Measurements from ENCODE around the gene C1orf105. TPM values are rescaled to one million over a fixed set of nuclear protein-coding genes. Genes with fewer than 3 reads are reported as not detected.

Gene C1orf105
- total RNA-seq, 2 experiments from 2014 or later = not detected

DNA sequence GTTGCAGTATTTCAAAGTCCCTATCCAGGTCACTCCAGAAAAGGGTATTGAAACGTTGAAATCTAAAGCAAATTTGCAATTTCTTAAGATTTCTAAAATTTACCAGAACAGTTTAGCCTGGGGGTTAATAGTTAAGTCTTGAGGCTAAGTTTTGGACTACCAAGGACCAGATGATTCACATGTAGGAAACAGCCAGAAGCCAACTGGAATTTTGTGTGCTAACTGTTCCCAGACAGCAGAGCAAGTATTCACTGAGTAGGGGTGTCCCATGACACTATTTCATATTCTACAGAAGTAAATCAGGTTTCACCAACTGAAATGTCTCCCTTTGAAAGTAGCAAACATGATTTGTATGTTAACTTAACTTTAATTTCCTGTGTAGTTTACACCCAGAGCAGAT, 11.5 kb upstream of the C1orf105 start:
- Mint-ChIP-seq H3K27ac (no peak overlapping the region), H3K4me3 (no peak overlapping the region), H3K4me1 (ENCODE audit: low read depth) (peaks cover 15% of the 10 kb centered on the region), H3K36me3 (peaks cover 4% of the 10 kb centered on the region), H3K27me3 (no peaks in the 10 kb centered on the region), H3K9me3 (no peaks in the 10 kb centered on the region)
- POLR2A ChIA-PET = no interaction called here
- CTCF ChIA-PET = interaction anchor here (1.0 to 1.3 kb wide), 2 partner anchors 9 to 407 kb away, joined by 3 to 6 read pairs; no protein-coding TSS in a partner anchor
- no peak for DNase-seq
- intact Hi-C loops (cut with micrococcal nuclease) = no loop called here

DNA sequence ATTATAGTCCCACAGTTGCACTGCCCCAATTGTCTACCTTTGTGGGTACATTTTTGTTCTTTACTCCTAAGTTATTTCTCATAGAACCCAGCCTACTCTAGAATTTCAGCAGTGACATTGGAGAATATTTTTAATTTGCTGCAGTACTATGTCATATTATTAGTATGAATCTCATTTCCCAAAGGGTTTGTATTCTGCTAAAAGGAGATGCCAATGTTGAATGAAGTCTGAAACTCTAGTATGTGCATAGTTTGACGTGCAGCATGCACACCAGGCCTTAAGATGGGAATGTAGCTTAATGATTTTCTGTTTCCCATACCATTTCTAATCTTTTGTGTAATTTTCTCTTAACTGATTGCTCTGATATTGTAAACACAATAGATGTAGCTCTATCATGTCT, 10.5 kb upstream of the C1orf105 start:
- Mint-ChIP-seq H3K9me3 (no peaks in the 10 kb centered on the region), H3K27me3 (no peaks in the 10 kb centered on the region), H3K27ac (no peak overlapping the region), H3K36me3 (peaks cover 4% of the 10 kb centered on the region), H3K4me3 (no peak overlapping the region), H3K4me1 (ENCODE audit: low read depth) (peaks cover 15% of the 10 kb centered on the region)
- ChIA-PET CTCF (interaction anchor here (0.7 to 2.0 kb wide), 3 partner anchors 10 to 425 kb away, joined by 3 to 10 read pairs (median 3); no protein-coding TSS in a partner anchor), POLR2A (no interaction called here)
- no peak for DNase-seq
- intact Hi-C loops (cut with micrococcal nuclease) = no loop called here

DNA sequence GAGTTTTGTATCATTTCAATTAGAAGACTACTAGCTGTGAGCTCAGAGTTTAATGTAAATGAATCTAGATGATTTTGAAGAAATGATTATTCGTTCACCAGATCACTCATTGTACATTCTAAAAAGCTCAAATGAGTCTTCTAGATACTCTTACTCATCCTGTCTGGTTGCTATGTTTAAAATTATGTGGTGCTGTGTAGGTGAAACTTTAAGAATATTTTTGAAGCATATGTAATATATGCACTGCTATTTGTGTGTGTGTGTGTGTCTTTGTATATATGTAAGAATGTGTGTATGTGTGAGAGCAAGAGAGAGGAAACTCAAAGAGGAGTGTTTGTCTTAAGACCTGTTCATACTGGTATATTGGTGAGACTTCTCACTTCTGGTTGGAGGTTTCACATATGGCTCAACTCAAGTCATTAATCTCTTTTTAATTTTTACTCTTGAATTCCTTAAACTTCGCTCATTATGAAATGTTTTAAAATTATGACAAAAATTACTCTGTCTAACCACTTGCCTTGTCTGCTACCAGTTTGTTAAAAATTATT, 8.6 kb upstream of the C1orf105 start:
- POLR2A ChIA-PET = interaction anchor here (0.7 to 1.0 kb wide), 4 partner anchors 15 to 312 kb away, joined by 3 to 4 read pairs (median 3); no protein-coding TSS in a partner anchor

DNA sequence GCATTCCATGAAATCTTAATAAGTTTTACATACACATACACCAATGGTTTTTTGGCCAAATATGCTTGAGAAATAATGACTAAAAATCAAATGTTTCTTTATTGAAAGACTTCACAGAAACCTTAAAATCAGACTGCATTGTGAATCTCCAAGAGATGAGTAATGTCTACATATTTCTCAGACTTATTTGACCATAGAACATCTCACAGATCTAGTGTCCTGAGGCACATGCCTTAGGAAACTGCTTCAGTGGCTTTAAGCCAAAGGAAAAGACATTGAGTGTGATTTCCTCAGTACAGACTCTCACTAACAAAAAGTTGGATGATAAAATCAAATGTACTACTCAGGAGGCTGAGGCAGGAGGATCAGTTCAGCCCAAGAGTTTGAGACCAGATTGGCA, 6.2 kb upstream of the C1orf105 start:
- Mint-ChIP-seq H3K27me3 (no peaks in the 10 kb centered on the region), H3K36me3 (peaks cover 4% of the 10 kb centered on the region), H3K4me3 (no peak overlapping the region), H3K4me1 (ENCODE audit: low read depth) (peaks cover 11% of the 10 kb centered on the region), H3K9me3 (no peaks in the 10 kb centered on the region), H3K27ac (no peak overlapping the region)
- DNase-seq = no peak
- intact Hi-C loops (cut with micrococcal nuclease) = no loop called here
- ChIA-PET CTCF (no interaction called here), POLR2A (no interaction called here)

More for the DNA sequence above, 8.6 kb upstream of the C1orf105 start:
- H3K9me3 Mint-ChIP-seq = no peaks in the 10 kb centered on the region
- no peak for DNase-seq
- CTCF ChIA-PET = interaction anchor here (0.6 to 2.0 kb wide), 8 partner anchors 12 to 853 kb away, joined by 3 to 10 read pairs (median 3); partner anchors contain the start of gene PIGC
- H3K27me3 Mint-ChIP-seq = no peaks in the 10 kb centered on the region
- H3K36me3 Mint-ChIP-seq = peaks cover 4% of the 10 kb centered on the region
- intact Hi-C loops (cut with micrococcal nuclease) = no loop called here
- no peak overlapping the region for H3K27ac Mint-ChIP-seq
- H3K4me1 Mint-ChIP-seq (ENCODE audit: low read depth) = peaks cover 11% of the 10 kb centered on the region
- H3K4me3 Mint-ChIP-seq = no peak overlapping the region

DNA sequence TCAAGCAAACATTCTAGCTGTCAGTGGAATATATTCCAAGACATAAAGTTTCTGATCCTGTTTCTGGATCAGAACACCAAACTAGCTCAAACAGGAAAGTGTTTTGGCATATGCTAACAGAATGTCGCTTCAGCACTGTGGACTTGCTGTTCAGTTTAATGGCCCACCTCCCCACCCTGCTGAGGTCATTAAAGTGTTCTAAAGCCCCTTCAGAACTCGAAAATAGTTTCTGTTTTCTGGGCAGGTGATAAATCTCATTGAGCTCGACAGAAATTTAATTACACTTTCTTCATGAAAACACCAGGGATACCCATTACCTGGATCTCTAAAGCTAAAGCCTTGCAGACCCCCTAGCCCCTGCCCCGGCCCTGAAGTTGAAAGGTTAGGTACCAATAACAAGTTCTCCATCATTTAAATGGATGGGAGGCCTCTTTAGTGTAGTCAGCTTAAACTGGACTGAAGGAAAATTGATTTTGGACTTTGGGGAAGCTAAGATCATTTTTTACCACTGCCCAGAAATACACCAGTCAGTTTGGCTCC, 3.9 kb upstream of the C1orf105 start:
- Mint-ChIP-seq H3K4me1 (ENCODE audit: low read depth) (peaks cover 8% of the 10 kb centered on the region), H3K9me3 (no peaks in the 10 kb centered on the region), H3K27me3 (no peaks in the 10 kb centered on the region), H3K27ac (no peak overlapping the region), H3K36me3 (peaks cover 4% of the 10 kb centered on the region), H3K4me3 (no peak overlapping the region)
- POLR2A ChIA-PET = no interaction called here
- CTCF ChIA-PET = interaction anchor here (0.6 to 1.5 kb wide), 5 partner anchors 17 to 977 kb away, joined by 3 to 6 read pairs (median 3); no protein-coding TSS in a partner anchor
- intact Hi-C loops (cut with micrococcal nuclease) = no loop called here
- no peak for DNase-seq

DNA sequence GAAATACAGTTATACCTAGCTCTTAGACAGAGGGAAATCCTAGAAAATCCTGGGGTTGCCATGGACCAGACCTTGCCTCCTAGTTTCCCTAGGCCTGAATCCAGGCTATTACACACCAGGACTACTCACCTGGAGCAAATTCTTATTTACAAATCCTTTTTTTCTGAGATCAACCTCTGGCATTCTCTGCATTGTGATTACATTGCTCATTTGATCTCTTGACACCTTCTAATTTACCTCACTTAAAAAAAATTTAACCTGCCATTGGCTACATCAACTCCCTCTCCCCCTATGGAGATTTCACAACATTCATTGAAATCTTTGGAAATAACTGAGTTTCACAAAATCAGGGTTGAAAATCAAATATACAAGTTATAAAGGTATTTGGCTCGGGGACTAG, 2.9 kb upstream of the C1orf105 start:
- Mint-ChIP-seq H3K9me3 (no peaks in the 10 kb centered on the region), H3K27me3 (no peaks in the 10 kb centered on the region), H3K36me3 (peaks cover 4% of the 10 kb centered on the region), H3K4me3 (no peak overlapping the region), H3K4me1 (ENCODE audit: low read depth) (no peaks in the 10 kb centered on the region), H3K27ac (no peak overlapping the region)
- ChIA-PET POLR2A (interaction anchor here (1.6 kb wide), 1 partner anchor 9 kb away, joined by 3 read pairs; no protein-coding TSS in a partner anchor), CTCF (interaction anchor here (1.0 to 1.5 kb wide), 2 partner anchors 11 to 18 kb away, joined by 3 read pairs; no protein-coding TSS in a partner anchor)
- intact Hi-C loops (cut with micrococcal nuclease) = no loop called here
- no peak for DNase-seq

DNA sequence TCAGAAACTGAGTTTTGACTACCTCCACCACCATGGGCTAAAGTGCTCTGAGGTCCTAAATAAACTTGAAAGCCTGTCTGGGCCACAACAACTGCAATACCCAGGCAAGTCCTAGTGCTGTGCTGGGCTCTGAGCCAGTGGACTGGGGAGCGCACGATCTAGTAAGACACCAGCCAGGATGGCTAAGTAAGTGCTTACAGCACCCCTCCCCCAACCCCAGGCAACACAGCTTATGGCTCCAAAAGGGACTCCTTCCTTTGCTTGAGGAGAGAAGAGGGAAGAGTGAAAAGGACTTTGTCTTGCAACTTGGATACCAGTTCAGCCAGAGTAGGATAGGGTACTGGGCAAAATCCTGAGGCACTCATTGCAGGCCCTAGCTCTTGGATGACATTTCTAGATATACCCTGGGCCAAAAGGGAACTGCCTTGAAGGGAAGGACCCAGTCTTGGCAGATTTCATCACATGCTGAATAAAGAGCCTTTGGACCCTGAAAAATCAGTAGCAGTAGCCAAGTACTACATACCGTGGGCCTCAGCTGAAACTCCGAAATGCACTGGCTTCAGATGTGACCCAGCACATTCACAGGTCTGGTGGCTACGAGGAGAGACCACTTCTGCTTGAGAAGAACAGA, 1.6 kb downstream of the C1orf105 start:
- CTCF ChIA-PET = no interaction called here
- H3K27me3 Mint-ChIP-seq = no peaks in the 10 kb centered on the region

DNA sequence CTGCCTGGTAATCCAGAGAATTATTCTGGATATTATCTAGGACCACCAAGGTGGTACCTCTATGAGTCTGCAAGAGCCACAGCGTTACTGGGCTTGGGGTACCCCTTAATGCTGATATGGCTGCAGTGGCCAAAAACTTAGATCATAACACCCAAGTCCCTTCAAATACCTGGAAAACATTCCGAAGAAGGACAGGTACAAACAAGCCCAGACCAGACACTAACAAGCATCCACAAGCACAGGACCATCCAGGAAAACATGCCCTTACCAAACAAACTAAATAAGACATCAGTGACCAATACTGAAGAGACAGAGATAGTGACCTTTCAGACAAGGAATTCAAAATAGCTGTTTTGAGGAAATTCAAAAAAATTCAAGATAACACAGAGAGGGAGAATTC, 2.9 kb downstream of the C1orf105 start:
- ChIA-PET POLR2A (no interaction called here), CTCF (no interaction called here)
- Mint-ChIP-seq H3K4me1 (ENCODE audit: low read depth) (no peaks in the 10 kb centered on the region), H3K27me3 (no peaks in the 10 kb centered on the region), H3K9me3 (no peaks in the 10 kb centered on the region), H3K27ac (no peak overlapping the region), H3K36me3 (no peaks in the 10 kb centered on the region), H3K4me3 (no peak overlapping the region)
- no peak for DNase-seq
- intact Hi-C loops (cut with micrococcal nuclease) = no loop called here

More for the DNA sequence above, 1.6 kb downstream of the C1orf105 start:
- no peak for DNase-seq
- Mint-ChIP-seq H3K36me3 (no peaks in the 10 kb centered on the region), H3K27ac (no peak overlapping the region), H3K4me3 (no peak overlapping the region), H3K4me1 (ENCODE audit: low read depth) (no peaks in the 10 kb centered on the region), H3K9me3 (no peaks in the 10 kb centered on the region)
- intact Hi-C loops (cut with micrococcal nuclease) = no loop called here
- POLR2A ChIA-PET = no interaction called here

DNA sequence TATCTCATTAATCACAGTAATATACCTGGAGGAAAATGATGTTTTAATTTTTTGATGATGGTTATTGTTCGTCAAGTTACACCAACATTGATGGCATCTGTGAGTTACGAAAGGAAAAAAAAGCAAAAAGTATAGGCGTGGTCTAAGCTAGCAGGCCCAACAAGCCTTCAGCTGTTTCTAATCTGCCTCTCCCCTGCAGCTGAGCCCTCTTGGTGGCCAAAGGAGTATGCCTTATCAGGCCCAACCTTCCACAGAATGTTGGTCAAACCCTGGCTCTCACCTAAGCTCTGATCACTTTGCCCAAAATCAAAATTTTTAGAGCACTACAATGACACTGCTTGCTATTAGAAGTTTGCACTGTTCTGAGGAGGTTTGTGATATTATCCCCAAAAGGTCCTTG, 4.9 kb downstream of the C1orf105 start:
- no peaks in the 10 kb centered on the region for H3K36me3 Mint-ChIP-seq
- ChIA-PET POLR2A (no interaction called here), CTCF (interaction anchor here (1.5 kb wide), 1 partner anchor 20 kb away, joined by 3 read pairs; no protein-coding TSS in a partner anchor)
- intact Hi-C loops (cut with micrococcal nuclease) = loop anchor here (5.0 kb wide), 1 partner anchor 778 kb away; no protein-coding TSS in a partner anchor
- DNase-seq = no peak
- H3K4me3 Mint-ChIP-seq = no peak overlapping the region
- no peak overlapping the region for H3K27ac Mint-ChIP-seq
- no peaks in the 10 kb centered on the region for H3K27me3 Mint-ChIP-seq
- peaks cover 8% of the 10 kb centered on the region for H3K4me1 Mint-ChIP-seq (ENCODE audit: low read depth)
- no peaks in the 10 kb centered on the region for H3K9me3 Mint-ChIP-seq

DNA sequence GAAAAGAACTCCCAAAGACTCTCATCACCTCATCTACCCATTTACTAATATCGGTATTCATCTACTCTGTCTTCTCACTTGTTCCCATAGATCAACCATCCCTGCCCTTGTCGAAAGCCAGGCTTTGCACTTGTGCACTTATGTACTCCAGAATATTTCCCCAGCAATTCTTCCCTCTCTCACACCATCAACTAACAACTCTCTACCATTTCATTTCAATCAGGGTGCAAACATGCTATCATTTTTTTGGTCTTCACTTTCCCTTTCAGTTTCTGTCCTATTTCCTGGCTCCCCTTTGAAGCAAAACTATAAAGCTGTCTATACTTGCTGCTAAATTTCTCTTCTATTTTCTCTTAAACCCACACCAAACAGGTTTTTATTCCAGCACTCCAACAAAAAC, 6.7 kb downstream of the C1orf105 start:
- H3K4me1 Mint-ChIP-seq (ENCODE audit: low read depth) = peaks cover 22% of the 10 kb centered on the region
- H3K36me3 Mint-ChIP-seq = no peaks in the 10 kb centered on the region
- ChIA-PET CTCF (interaction anchor here (1.0 to 3.0 kb wide), 2 partner anchors 16 to 424 kb away, joined by 3 to 40 read pairs; no protein-coding TSS in a partner anchor), POLR2A (interaction anchor here (1.4 kb wide), 1 partner anchor 9 kb away, joined by 3 read pairs; no protein-coding TSS in a partner anchor)
- no peak for DNase-seq
- no peaks in the 10 kb centered on the region for H3K27me3 Mint-ChIP-seq
- intact Hi-C loops (cut with micrococcal nuclease) = loop anchor here (5.0 kb wide), 1 partner anchor 780 kb away; no protein-coding TSS in a partner anchor
- no peak overlapping the region for H3K27ac Mint-ChIP-seq
- no peaks in the 10 kb centered on the region for H3K9me3 Mint-ChIP-seq
- H3K4me3 Mint-ChIP-seq = no peak overlapping the region

DNA sequence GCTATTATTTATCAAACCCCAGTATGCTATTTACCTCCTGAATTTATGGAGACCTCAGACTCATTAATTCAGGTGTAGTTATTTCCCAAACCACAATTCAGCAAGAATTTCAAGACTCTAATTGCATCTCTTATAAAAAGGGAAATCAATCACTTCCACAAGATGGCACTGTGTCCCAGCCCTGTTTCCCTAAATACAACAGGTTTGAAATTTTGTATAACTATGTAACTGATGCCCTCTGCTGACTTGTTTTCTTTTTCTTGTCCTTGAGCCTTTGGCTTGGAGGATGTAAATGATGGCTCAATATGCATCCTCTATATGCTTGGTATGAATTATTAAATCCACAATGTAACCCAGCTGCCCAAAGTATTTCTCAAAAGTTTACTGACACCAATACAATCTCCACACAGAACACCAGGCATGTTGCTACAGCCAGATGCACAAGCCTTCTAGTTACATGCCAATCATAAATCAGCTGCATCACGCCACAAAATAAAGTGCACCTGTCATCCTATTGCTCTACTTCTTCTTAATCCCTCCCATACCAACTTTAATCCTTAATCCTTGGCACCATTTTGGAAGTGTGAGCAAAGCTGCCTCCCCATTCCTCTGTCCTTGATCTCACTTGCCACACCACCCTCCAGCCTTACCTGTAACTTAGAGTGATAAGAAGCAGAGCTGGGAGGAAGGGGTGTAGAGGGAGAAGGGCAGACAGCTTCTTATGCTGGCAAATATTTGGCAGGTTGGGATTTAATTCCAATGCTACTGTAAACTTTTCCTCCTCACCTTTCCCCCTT, 9.0 kb downstream of the C1orf105 start:
- no peaks in the 10 kb centered on the region for H3K27me3 Mint-ChIP-seq
- H3K9me3 Mint-ChIP-seq = peaks cover 5% of the 10 kb centered on the region
- H3K4me3 Mint-ChIP-seq = no peak overlapping the region
- ChIA-PET POLR2A (interaction anchor here (0.6 to 1.1 kb wide), 2 partner anchors 24 to 91 kb away, joined by 3 read pairs; no protein-coding TSS in a partner anchor), CTCF (interaction anchor here (0.6 to 3.0 kb wide), 20 partner anchors 11 to 444 kb away, joined by 3 to 40 read pairs (median 3); partner anchors contain the start of gene PIGC)
- H3K4me1 Mint-ChIP-seq (ENCODE audit: low read depth) = peaks cover 33% of the 10 kb centered on the region
- intact Hi-C loops (cut with micrococcal nuclease) = loop anchor here (1.0 to 5.0 kb wide), 4 partner anchors 15 to 782 kb away; partner anchors contain the start of gene PIGC
- peaks cover 5% of the 10 kb centered on the region for H3K36me3 Mint-ChIP-seq
- peak; percentile 50 for DNase-seq
- no peak overlapping the region for H3K27ac Mint-ChIP-seq
